Stimulated activated CD8-positive, alpha-beta memory T cell treated with anti-CD3 and anti-CD28 coated beads, Interleukin-15, amount 100 ng/mL, for 4 hours (primary cell): Measurements from ENCODE around the gene MAPK14.
"Not testable (repeated sequence)": the region's sequence is repeated elsewhere in the genome, so short reads cannot be mapped to it uniquely, and the experiment has no call there.

Source experiments
- DNase-seq, 2 donors: peaks; one replicate each; pipeline ENCODE4 v3.0.0-alpha.2; 2020; ENCODE audit warnings: low read depth in 2 of 2

MAPK14 gene

GRCh38 chr6:36027501-36028087, at the start of gene MAPK14:
Gene MAPK14, plus strand, starts transcription at chr6:36027808. Its CDS starts 350 bp downstream, at chr6:36028158.
- DNase-seq, result peak; percentile 91 to 97

GRCh38 chr6:35980126-35980525, 47.5 kb upstream of the MAPK14 start:
- DNase-seq, result not testable (repeated sequence)

GRCh38 chr6:35980991-35981645, 46.5 kb upstream of the MAPK14 start:
- no peak for DNase-seq

- DNase-seq, result no peak
Measured at GRCh38 chr6:35984701-35985100, 42.9 kb upstream of the MAPK14 start.

- DNase-seq, result not testable (repeated sequence)
Measured at GRCh38 chr6:35988047-35988446, 39.6 kb upstream of the MAPK14 start.

GRCh38 chr6:35993150-35993549, 34.5 kb upstream of the MAPK14 start:
- no peak for DNase-seq

GRCh38 chr6:36000451-36000850, 27.2 kb upstream of the MAPK14 start:
- DNase-seq, result no peak

- DNase-seq, result no peak
Measured at GRCh38 chr6:36015666-36016065, 11.9 kb upstream of the MAPK14 start.

- no peak for DNase-seq
Measured at GRCh38 chr6:36018339-36018738, 9.3 kb upstream of the MAPK14 start.

GRCh38 chr6:36019167-36019566, 8.4 kb upstream of the MAPK14 start:
- DNase-seq, result no peak

GRCh38 chr6:36020154-36020553, 7.5 kb upstream of the MAPK14 start:
- DNase-seq, result no peak

- DNase-seq, result no peak
Measured at GRCh38 chr6:36023996-36024795, 3.4 kb upstream of the MAPK14 start, which contains the start of gene SLC26A8. Gene SLC26A8, minus strand, starts transcription at chr6:36024641. Its CDS starts 4,934 bp downstream, at chr6:36019707.

- DNase-seq, result no peak
Measured at GRCh38 chr6:36025260-36025931, 2.2 kb upstream of the MAPK14 start.

- no peak for DNase-seq
Measured at GRCh38 chr6:36025932-36026327, 1.7 kb upstream of the MAPK14 start.

GRCh38 chr6:36028088-36028876, 674 bp downstream of the MAPK14 start:
- DNase-seq, result peak in 1 of 2 donors; percentile 4

- DNase-seq, result peak; percentile 46 to 70
Measured at GRCh38 chr6:36028877-36029324, 1.3 kb downstream of the MAPK14 start.

GRCh38 chr6:36029464-36029863, 1.9 kb downstream of the MAPK14 start:
- DNase-seq, result no peak

GRCh38 chr6:36032261-36032660, 4.7 kb downstream of the MAPK14 start:
- no peak for DNase-seq

GRCh38 chr6:36033144-36033543, 5.5 kb downstream of the MAPK14 start:
- DNase-seq, result not testable (repeated sequence)

- peak in 1 of 2 donors; percentile 20 for DNase-seq
Measured at GRCh38 chr6:36033935-36034334, 6.3 kb downstream of the MAPK14 start.

- DNase-seq, result no peak
Measured at GRCh38 chr6:36034441-36034840, 6.8 kb downstream of the MAPK14 start.
